ENCODE results near the gene PDXDC1.

DNA sequence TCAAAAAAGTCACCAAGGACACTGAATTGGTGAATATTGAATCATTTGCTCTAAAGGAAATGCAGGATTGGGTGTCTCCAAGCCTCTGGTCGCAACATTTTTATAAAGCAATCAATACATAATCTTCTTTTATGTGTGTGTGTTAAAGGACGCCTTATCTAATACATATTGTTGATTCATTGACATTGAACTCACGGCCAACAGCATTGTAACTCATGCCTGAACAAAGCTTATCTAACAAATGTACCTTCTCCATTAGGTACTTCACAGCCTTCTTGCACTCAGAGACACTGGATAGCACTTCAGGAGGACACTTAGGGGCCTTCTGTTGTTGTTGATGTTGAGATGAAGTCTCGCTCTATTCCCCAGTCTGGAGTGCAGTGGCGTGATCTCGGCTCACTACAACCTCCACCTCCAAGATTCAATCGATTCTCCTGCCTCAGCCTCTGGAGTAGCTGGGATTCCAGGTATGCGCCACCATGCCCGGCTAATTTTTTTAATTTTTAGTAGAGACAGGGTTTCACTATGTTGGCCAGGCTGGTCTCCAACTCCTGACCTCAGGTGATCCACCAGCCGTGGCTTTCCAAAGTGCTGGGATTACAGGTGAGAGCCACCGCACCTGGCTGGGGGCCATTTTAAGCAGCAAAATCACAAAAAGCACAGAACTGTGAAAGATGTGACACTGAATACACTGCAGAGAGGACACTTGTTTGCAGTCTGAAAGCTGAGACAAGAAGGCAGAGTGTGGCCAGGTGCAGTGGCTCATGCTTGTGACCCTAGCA, 13.2 kb upstream of the PDXDC1 start:
- TF ChIP-seq, protein P1, sequence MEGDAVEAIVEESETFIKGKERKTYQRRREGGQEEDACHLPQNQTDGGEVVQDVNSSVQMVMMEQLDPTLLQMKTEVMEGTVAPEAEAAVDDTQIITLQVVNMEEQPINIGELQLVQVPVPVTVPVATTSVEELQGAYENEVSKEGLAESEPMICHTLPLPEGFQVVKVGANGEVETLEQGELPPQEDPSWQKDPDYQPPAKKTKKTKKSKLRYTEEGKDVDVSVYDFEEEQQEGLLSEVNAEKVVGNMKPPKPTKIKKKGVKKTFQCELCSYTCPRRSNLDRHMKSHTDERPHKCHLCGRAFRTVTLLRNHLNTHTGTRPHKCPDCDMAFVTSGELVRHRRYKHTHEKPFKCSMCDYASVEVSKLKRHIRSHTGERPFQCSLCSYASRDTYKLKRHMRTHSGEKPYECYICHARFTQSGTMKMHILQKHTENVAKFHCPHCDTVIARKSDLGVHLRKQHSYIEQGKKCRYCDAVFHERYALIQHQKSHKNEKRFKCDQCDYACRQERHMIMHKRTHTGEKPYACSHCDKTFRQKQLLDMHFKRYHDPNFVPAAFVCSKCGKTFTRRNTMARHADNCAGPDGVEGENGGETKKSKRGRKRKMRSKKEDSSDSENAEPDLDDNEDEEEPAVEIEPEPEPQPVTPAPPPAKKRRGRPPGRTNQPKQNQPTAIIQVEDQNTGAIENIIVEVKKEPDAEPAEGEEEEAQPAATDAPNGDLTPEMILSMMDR (IDR thresholded peaks at IDR 0.05), result no peak
- TF ChIP-seq, protein P2, sequence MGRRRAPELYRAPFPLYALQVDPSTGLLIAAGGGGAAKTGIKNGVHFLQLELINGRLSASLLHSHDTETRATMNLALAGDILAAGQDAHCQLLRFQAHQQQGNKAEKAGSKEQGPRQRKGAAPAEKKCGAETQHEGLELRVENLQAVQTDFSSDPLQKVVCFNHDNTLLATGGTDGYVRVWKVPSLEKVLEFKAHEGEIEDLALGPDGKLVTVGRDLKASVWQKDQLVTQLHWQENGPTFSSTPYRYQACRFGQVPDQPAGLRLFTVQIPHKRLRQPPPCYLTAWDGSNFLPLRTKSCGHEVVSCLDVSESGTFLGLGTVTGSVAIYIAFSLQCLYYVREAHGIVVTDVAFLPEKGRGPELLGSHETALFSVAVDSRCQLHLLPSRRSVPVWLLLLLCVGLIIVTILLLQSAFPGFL (CRISPR knock-in tag; IDR thresholded peaks at IDR 0.05; ENCODE audit: borderline replicate concordance), result no peak
- TF ChIP-seq USF2 (CRISPR knock-in tag; IDR thresholded peaks at IDR 0.05) (no peak), JUN (CRISPR knock-in tag; IDR thresholded peaks at IDR 0.05) (no peak), MAX (CRISPR knock-in tag; IDR thresholded peaks at IDR 0.05) (no peak), SMAD3 (CRISPR knock-in tag; IDR thresholded peaks at IDR 0.05; ENCODE audit: borderline replicate concordance) (no peak), GTF2I (CRISPR knock-in tag; conservative IDR thresholded peaks at IDR 0.05) (no peak), NR2C2 (CRISPR knock-in tag; IDR thresholded peaks at IDR 0.05) (no peak)
